Upper lobe of left lung (tissue), 6 donors: ENCODE results near the gene NF1. TPM values are rescaled to one million over a fixed set of nuclear protein-coding genes. Genes with fewer than 3 reads are reported as not detected.

Experiments
- ATAC-seq, 2 donors: fragments of 200-7000 bp; cut with Tn5 transposase; one replicate each; pipeline ENCODE4 v1.9.1; 2022; ENCODE audit warnings: mild to moderate bottlenecking in 2 of 2, moderate library complexity in 2 of 2; ENCODE audit not compliant: low FRiP score in 2 of 2
- DNase-seq, 2 donors: peaks; one replicate each; pipeline ENCODE4 v3.0.0-alpha.2; 2019 to 2020
- H3K27ac ChIP-seq, 4 donors: fragments of 200-600 bp; sonication (generic); one replicate each; pipeline ENCODE4 v1.5.1; 2016 to 2019
- H3K27me3 ChIP-seq, 4 donors: fragments of 200-600 bp; sonication (generic); one replicate each; pipeline ENCODE4 v1.5.1; 2017 to 2019
- H3K36me3 ChIP-seq, 4 donors: fragments of 200-600 bp; sonication (generic); one replicate each; pipeline ENCODE4 v1.5.1; 2016 to 2019
- H3K4me1 ChIP-seq, 4 donors: fragments of 200-600 bp; sonication (generic); one replicate each; pipeline ENCODE4 v1.5.1; 2018 to 2019
- H3K4me3 ChIP-seq, 4 donors: fragments of 200-600 bp; sonication (generic); one replicate each; pipeline ENCODE4 v1.5.1; 2017 to 2019; ENCODE audit warnings: mild to moderate bottlenecking in 2 of 4, moderate library complexity in 1 of 4
- H3K9me3 ChIP-seq, 4 donors: fragments of 200-600 bp; sonication (generic); one replicate each; pipeline ENCODE4 v1.5.1; 2018 to 2019
- EP300 ChIP-seq, 4 donors: sonication (generic); formaldehyde crosslinking; IDR thresholded peaks; one replicate each; pipeline ENCODE4 v1.5.1; 2017; ENCODE audit warnings: antibody characterized with exemption in 4 of 4, control low read depth in 2 of 4
- POLR2A ChIP-seq, 4 donors: fragments of 450-650 bp; IDR thresholded peaks; one replicate each; pipeline ENCODE4 v1.5.1; 2016 to 2017; ENCODE audit warnings: antibody characterized with exemption in 4 of 4, mild to moderate bottlenecking in 2 of 4
- POLR2AphosphoS5 ChIP-seq, 2 donors: sonication (generic); formaldehyde crosslinking; IDR thresholded peaks; one replicate each; pipeline ENCODE4 v1.5.1; 2017; ENCODE audit warnings: antibody characterized with exemption in 2 of 2
- WGBS, 2 donors: methylation state at CpG; one replicate each; pipeline ENCODE4 v1.1.5; 2017 to 2018; 5-methylcytosine and 5-hydroxymethylcytosine counted together
- total RNA-seq, 6 donors: library from RNA; depleted of rRNA in 4 of 6; stranded (reverse); fragments of >200 nt in 4 of 6; gene quantifications; one replicate each; pipeline versions ENCODE4 v1.1.0 to v1.2.1, GENCODE V29; 2016 to 2021
- TF ChIP-seq, protein P1 (sequence below), 6 experiments: fragments of 450-650 bp in 4 of 6; fragments of 200-600 bp in 2 of 6; sonication (generic) in 2 of 6; IDR thresholded peaks; one replicate each; pipeline ENCODE4 v1.5.1; 2016 to 2019; ENCODE audit warnings: antibody characterized with exemption in 6 of 6
- donor health status: DM: no; HTN: no; CAD: no; lungs with moderate emphysema.
- donor health status: DM: no; HTN: yes; CAD: no; lungs with severe emphysema.

NF1 gene
- total RNA-seq, 6 donors from 2014 or later = 35.5 to 85.1 (median 47.1) TPM

DNA sequence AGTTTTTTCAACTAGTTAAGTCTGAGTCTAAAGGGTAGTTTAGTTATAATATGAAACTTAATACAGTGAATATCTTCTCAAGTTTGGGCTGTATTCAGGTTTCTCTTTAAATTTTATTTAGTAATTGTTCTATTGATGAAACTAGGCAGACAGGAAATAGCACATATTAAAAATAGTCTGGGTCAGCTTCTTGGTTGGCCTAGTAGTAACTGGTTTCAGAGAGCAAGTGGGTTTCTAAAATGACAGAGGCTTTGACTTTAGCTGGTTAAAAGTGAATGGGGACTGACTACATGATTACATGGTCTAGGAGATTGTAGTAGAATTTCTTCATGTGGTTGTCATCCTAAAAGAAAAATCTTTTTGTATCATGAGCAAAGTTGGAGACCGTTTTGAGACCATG is 155.5 kb downstream of the NF1 start:
- Histone ChIP-seq H3K4me3 (no peak overlapping the region), H3K27ac (peak overlapping the region in 1 of 4 donors; percentile 34), H3K36me3 (peaks cover 0 to 26% (median 6%) of the 10 kb centered on the region in 4 donors), H3K4me1 (peaks cover 0 to 9% (median 0%) of the 10 kb centered on the region in 4 donors), H3K27me3 (no peaks in the 10 kb centered on the region), H3K9me3 (no peaks in the 10 kb centered on the region)
- ATAC-seq (no peak), DNase-seq (no peak)
- TF ChIP-seq POLR2A (IDR thresholded peaks at IDR 0.05) (no peak), POLR2AphosphoS5 (IDR thresholded peaks at IDR 0.05) (no peak), EP300 (IDR thresholded peaks at IDR 0.05) (no peak)
- TF ChIP-seq, protein P1, sequence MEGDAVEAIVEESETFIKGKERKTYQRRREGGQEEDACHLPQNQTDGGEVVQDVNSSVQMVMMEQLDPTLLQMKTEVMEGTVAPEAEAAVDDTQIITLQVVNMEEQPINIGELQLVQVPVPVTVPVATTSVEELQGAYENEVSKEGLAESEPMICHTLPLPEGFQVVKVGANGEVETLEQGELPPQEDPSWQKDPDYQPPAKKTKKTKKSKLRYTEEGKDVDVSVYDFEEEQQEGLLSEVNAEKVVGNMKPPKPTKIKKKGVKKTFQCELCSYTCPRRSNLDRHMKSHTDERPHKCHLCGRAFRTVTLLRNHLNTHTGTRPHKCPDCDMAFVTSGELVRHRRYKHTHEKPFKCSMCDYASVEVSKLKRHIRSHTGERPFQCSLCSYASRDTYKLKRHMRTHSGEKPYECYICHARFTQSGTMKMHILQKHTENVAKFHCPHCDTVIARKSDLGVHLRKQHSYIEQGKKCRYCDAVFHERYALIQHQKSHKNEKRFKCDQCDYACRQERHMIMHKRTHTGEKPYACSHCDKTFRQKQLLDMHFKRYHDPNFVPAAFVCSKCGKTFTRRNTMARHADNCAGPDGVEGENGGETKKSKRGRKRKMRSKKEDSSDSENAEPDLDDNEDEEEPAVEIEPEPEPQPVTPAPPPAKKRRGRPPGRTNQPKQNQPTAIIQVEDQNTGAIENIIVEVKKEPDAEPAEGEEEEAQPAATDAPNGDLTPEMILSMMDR (IDR thresholded peaks at IDR 0.05) = no peak
- 66 to 69% methylated on average over 1 of the region's 1 CpG for WGBS, 2 donors

DNA sequence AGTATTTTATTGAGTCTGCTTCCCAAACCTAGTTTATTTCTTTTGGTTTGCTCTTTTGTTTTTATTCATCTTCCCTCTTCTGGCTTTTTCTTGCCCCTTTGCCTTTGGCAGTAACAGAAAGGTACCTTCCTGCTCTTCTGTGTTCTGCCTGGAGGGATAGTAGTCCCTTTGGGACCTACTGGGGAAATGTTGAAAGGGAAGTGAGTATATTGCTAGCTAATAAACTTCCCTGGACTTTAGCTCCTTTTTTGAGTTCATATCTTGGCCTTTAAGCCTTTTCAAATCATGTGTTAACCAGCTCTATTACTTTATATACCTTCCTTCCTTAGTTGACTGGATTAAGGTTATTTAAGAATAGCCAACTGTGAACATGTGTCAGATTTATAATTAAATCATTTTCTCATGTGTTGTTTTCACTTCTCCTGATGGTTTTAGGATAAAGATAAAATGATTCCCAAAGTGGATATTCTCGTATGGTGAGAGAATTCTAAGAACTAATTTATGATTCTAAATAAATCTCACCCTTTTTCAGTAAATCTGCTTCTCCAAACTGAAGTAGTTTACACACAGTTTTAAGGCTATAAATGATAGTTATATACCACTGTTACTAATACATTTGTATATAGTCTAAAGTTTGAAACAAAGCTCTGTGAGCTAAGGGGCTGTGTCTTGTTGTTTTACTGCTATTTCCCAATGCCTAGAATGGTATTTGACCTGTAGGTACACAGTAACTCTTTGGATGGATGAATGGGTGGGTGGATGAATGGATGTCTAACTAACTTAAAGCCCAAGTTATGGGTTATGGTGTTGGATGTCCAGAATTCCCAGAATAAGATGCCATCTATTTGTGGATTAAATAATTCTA is 156.6 kb downstream of the NF1 start:
- ATAC-seq (no peak), DNase-seq (no peak)
- Histone ChIP-seq H3K4me3 (no peak overlapping the region), H3K9me3 (no peaks in the 10 kb centered on the region), H3K27me3 (no peaks in the 10 kb centered on the region), H3K4me1 (peaks cover 0 to 9% (median 0%) of the 10 kb centered on the region in 4 donors), H3K36me3 (peaks cover 0 to 21% (median 2%) of the 10 kb centered on the region in 4 donors), H3K27ac (no peak overlapping the region)
- TF ChIP-seq EP300 (IDR thresholded peaks at IDR 0.05) (no peak), POLR2AphosphoS5 (IDR thresholded peaks at IDR 0.05) (no peak), POLR2A (IDR thresholded peaks at IDR 0.05) (no peak)
- TF ChIP-seq, protein P1 (IDR thresholded peaks at IDR 0.05) = no peak
- WGBS, 2 donors = 90 to 98% methylated on average over 1 of the region's 1 CpG

DNA sequence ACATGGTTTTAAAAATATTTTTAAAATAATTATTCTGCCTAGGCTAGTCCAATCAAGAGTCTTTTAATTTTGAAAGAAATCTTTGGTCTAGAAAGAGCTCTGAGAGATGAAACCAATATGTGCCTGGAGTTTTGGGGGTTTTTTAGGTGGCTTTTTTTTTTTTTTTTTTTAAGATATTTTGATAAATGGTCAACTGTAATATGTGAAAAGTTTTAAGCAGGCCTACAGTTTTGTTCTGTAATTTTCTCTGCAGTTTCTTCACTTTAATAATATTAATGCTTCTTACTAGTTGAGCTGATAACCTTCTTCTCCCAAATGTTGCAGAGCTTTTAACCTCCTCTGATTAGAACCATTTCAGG is 157.2 kb downstream of the NF1 start:
- Histone ChIP-seq H3K4me3 (no peak overlapping the region), H3K27me3 (no peaks in the 10 kb centered on the region), H3K4me1 (peaks cover 0 to 9% (median under 1%) of the 10 kb centered on the region in 4 donors), H3K36me3 (peaks cover 0 to 21% (median 2%) of the 10 kb centered on the region in 4 donors), H3K9me3 (no peaks in the 10 kb centered on the region), H3K27ac (no peak overlapping the region)
- ATAC-seq (no peak), DNase-seq (no peak)
- TF ChIP-seq POLR2AphosphoS5 (IDR thresholded peaks at IDR 0.05) (no peak), POLR2A (IDR thresholded peaks at IDR 0.05) (no peak), EP300 (IDR thresholded peaks at IDR 0.05) (no peak)
- TF ChIP-seq, protein P1 (IDR thresholded peaks at IDR 0.05) = no peak

DNA sequence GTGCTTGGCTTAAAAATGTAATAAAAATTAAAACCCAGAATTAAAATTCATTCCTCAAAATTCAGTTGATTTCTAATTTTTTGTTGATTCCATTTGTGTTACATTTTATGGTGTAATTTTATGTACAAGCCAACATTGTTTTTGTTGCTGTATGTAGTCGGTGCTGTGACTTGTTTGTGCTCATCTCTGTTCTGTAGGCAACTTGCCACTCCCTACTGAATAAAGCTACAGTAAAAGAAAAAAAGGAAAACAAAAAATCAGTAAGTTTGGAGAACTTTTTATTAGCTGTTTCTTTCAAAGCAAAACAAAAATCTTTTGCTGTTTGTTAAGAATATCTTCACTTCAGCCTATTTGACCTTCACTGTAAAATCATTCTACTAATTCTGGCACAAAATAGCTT is 158.0 kb downstream of the NF1 start:
- Histone ChIP-seq H3K36me3 (peaks cover 0 to 21% (median 2%) of the 10 kb centered on the region in 4 donors), H3K4me3 (no peak overlapping the region), H3K9me3 (no peaks in the 10 kb centered on the region), H3K4me1 (peaks cover 0 to 9% (median 2%) of the 10 kb centered on the region in 4 donors), H3K27ac (no peak overlapping the region), H3K27me3 (no peaks in the 10 kb centered on the region)
- WGBS, 2 donors = 78 to 80% methylated on average over 1 of the region's 1 CpG
- TF ChIP-seq, protein P1 (IDR thresholded peaks at IDR 0.05) = no peak
- TF ChIP-seq POLR2AphosphoS5 (IDR thresholded peaks at IDR 0.05) = no peak
- no peak for TF ChIP-seq EP300 (IDR thresholded peaks at IDR 0.05)
- TF ChIP-seq POLR2A (IDR thresholded peaks at IDR 0.05) = no peak
- DNase-seq (no peak), ATAC-seq (no peak)
